ENCODE measurements around the gene CERT1. TPM values are rescaled to one million over a fixed set of nuclear protein-coding genes. Genes with fewer than 3 reads are reported as not detected.

CERT1 gene
- total and polyA plus RNA-seq, 2 donors (not counting 3 experiments of a cell fraction or from before 2014, with no cell fraction given) = 8.0 to 21.3 TPM

- Histone ChIP-seq H3K4me3 (replicated peaks in 1 of 3; ENCODE audit: insufficient read depth in 1 of 3, low read depth in 1 of 3, low read length in 3 of 3) (no peak overlapping the region), H3K9me1 (replicated peaks; ENCODE audit: control insufficient read depth, extremely low read depth, insufficient read depth, low read length) (no peaks in the 10 kb centered on the region), H3K27ac (ENCODE audit: insufficient read depth, low read depth, low read length) (no peak overlapping the region), H3K27me3 (ENCODE audit: control insufficient read depth in 2 of 2, insufficient read depth in 2 of 2, low read length in 2 of 2) (no peaks in the 10 kb centered on the region), H2AFZ (ENCODE audit: low read depth, low read length) (no peak overlapping the region), H4K20me1 (replicated peaks; ENCODE audit: control insufficient read depth, extremely low read depth, insufficient read depth, low read length) (peaks cover 3% of the 10 kb centered on the region), H3K79me2 (ENCODE audit: control insufficient read depth, insufficient read depth, low read length) (peaks cover 2% of the 10 kb centered on the region), H3K4me1 (ENCODE audit: control insufficient read depth, extremely low read depth, insufficient read depth, low read length) (peaks cover 10% of the 10 kb centered on the region), H3K9me3 (replicated peaks; ENCODE audit: control insufficient read depth, insufficient read depth, low read length) (no peaks in the 10 kb centered on the region), H3K4me2 (ENCODE audit: insufficient read depth, low read length) (no peak overlapping the region), H3K36me3 (ENCODE audit: control insufficient read depth in 2 of 2, extremely low read depth in 1 of 2, insufficient read depth in 2 of 2, low read length in 2 of 2) (peaks cover 0 to 5% of the 10 kb centered on the region in 2 experiments), H3K9ac (replicated peaks; ENCODE audit: extremely low read depth, insufficient read depth, low read length) (no peak overlapping the region)
- no TSS peak for BruUV-seq (replicated peaks)
- no peak for TF ChIP-seq CTCF (IDR thresholded peaks at IDR 0.05; ENCODE audit: extremely low read depth in 1 of 2, insufficient read depth in 1 of 2, low read depth in 1 of 2, low read length in 2 of 2)
- no peak for TF ChIP-seq MAX (IDR thresholded peaks at IDR 0.05; ENCODE audit: insufficient read depth, insufficient read length)
- no peak for TF ChIP-seq MYC (IDR thresholded peaks at IDR 0.05; ENCODE audit: low read depth, low read length)
- POLR2A ChIA-PET = no interaction called here
- intact Hi-C loops (cut with micrococcal nuclease) (no loop called here), dilution Hi-C loops (cut with MboI; ENCODE audit: extremely low pct_ligation_motif_present, low sequenced_read_pairs) (no loop called here)
- DNase-seq (ENCODE audit: low read depth, low spot score) = no peak
- CTCF ChIA-PET = interaction anchor here (1.5 kb wide), 1 partner anchor 15 kb away, joined by 4 read pairs; no protein-coding TSS in a partner anchor
- no peak for FAIRE-seq
Measured at GRCh38 chr5:75553358-75553757, 41.9 kb upstream of the CERT1 start.

- Histone ChIP-seq H4K20me1 (replicated peaks; ENCODE audit: control insufficient read depth, extremely low read depth, insufficient read depth, low read length) (peaks cover 3% of the 10 kb centered on the region), H2AFZ (ENCODE audit: low read depth, low read length) (no peak overlapping the region)
Measured at GRCh38 chr5:75552764-75553163, 41.3 kb upstream of the CERT1 start.

More at GRCh38 chr5:75552764-75553163, 41.3 kb upstream of the CERT1 start:
- no peak for TF ChIP-seq POLR2AphosphoS5 (IDR thresholded peaks at IDR 0.05; ENCODE audit: insufficient read depth, low read depth, low read length)
- no peak for TF ChIP-seq GATA2 (IDR thresholded peaks at IDR 0.05; ENCODE audit: insufficient read depth, insufficient read length, low read depth, low read length)
- TF ChIP-seq JUN (IDR thresholded peaks at IDR 0.05; ENCODE audit: borderline replicate concordance, insufficient read depth, insufficient read length, low read depth) = no peak
- no peak for TF ChIP-seq MYC (IDR thresholded peaks at IDR 0.05; ENCODE audit: low read depth, low read length)
- no peak for TF ChIP-seq MAX (IDR thresholded peaks at IDR 0.05; ENCODE audit: insufficient read depth, insufficient read length)
- TF ChIP-seq FOS (IDR thresholded peaks at IDR 0.05; ENCODE audit: borderline replicate concordance, insufficient read depth, low read length) = no peak
- no peak for TF ChIP-seq POLR2A (IDR thresholded peaks at IDR 0.05; ENCODE audit: low read depth, low read length)
- no peak for TF ChIP-seq CTCF (IDR thresholded peaks at IDR 0.05; ENCODE audit: extremely low read depth in 1 of 2, insufficient read depth in 1 of 2, low read depth in 1 of 2, low read length in 2 of 2)
- TF ChIP-seq EZH2 (IDR thresholded peaks at IDR 0.05; ENCODE audit: borderline replicate concordance, low read depth, low read length, severe bottlenecking) = no peak
- DNase-seq (ENCODE audit: low read depth, low spot score) (no peak), FAIRE-seq (no peak)
- Histone ChIP-seq H3K27me3 (ENCODE audit: control insufficient read depth in 2 of 2, insufficient read depth in 2 of 2, low read length in 2 of 2) (no peaks in the 10 kb centered on the region), H3K36me3 (ENCODE audit: control insufficient read depth in 2 of 2, extremely low read depth in 1 of 2, insufficient read depth in 2 of 2, low read length in 2 of 2) (peaks cover 0 to 5% of the 10 kb centered on the region in 2 experiments), H3K9me3 (replicated peaks; ENCODE audit: control insufficient read depth, insufficient read depth, low read length) (no peaks in the 10 kb centered on the region), H3K4me2 (ENCODE audit: insufficient read depth, low read length) (no peak overlapping the region), H3K79me2 (ENCODE audit: control insufficient read depth, insufficient read depth, low read length) (peaks cover 2% of the 10 kb centered on the region), H3K27ac (ENCODE audit: insufficient read depth, low read depth, low read length) (no peak overlapping the region), H3K4me3 (replicated peaks in 1 of 3; ENCODE audit: insufficient read depth in 1 of 3, low read depth in 1 of 3, low read length in 3 of 3) (no peak overlapping the region), H3K9me1 (replicated peaks; ENCODE audit: control insufficient read depth, extremely low read depth, insufficient read depth, low read length) (no peaks in the 10 kb centered on the region), H3K9ac (replicated peaks; ENCODE audit: extremely low read depth, insufficient read depth, low read length) (no peak overlapping the region), H3K4me1 (ENCODE audit: control insufficient read depth, extremely low read depth, insufficient read depth, low read length) (peaks cover 5% of the 10 kb centered on the region)
- dilution Hi-C loops (cut with MboI; ENCODE audit: extremely low pct_ligation_motif_present, low sequenced_read_pairs) = no loop called here
- intact Hi-C loops (cut with micrococcal nuclease) = no loop called here
- ChIA-PET CTCF (interaction anchor here (1.5 to 1.6 kb wide), 3 partner anchors 14 to 128 kb away, joined by 4 to 7 read pairs (median 4); no protein-coding TSS in a partner anchor), POLR2A (no interaction called here)
- BruUV-seq (replicated peaks) = no TSS peak

Data from endothelial cell of umbilical vein (primary cell).